SK-N-MC (cell line): ENCODE data around the gene DGKB.

ENCODE experiments used
- EZH2 ChIP-seq: fragments of 200-600 bp; sonication (generic); IDR thresholded peaks from one replicate; pipeline ENCODE4 v1.6.1; 2017; ENCODE audit warnings: antibody characterized with exemption
- POLR2AphosphoS5 ChIP-seq: IDR thresholded peaks from 2 replicates; pipeline ENCODE4 v1.6.1; 2012; ENCODE audit warnings: mild to moderate bottlenecking, low read depth, low read length, borderline replicate concordance

GRCh38 chr7:14843755-14844154, 58.8 kb downstream of the DGKB start:
- no peak for TF ChIP-seq POLR2AphosphoS5
- no peak for TF ChIP-seq EZH2
